H9 (cell line): ENCODE data around the gene ECHS1. TPM values are rescaled to one million over a fixed set of nuclear protein-coding genes. Genes with fewer than 3 reads are reported as not detected.

Experiments
- DNase-seq: peaks from one replicate; pipeline ENCODE4 v3.0.0-alpha.2; 2017
- H2AFZ ChIP-seq: one replicate; pipeline ENCODE4 v1.6.1; 2013; ENCODE audit warnings: mild to moderate bottlenecking, low read length, control low read depth, moderate library complexity
- H2AK5ac ChIP-seq: 2 replicates; pipeline ENCODE4 v1.6.1; 2013; ENCODE audit warnings: low read length, control low read depth, mixed read lengths; ENCODE audit not compliant: insufficient read length
- H2BK120ac ChIP-seq: one replicate; pipeline ENCODE4 v1.6.1; 2013; ENCODE audit warnings: low read depth, mild to moderate bottlenecking, low read length, control low read depth, inconsistent platforms; ENCODE audit not compliant: poor library complexity, severe bottlenecking
- H2BK12ac ChIP-seq: 2 replicates; pipeline ENCODE4 v1.6.1; 2013; ENCODE audit warnings: low read length, control low read depth, mixed read lengths, low read depth; ENCODE audit not compliant: insufficient read length
- H2BK15ac ChIP-seq: 2 replicates; pipeline ENCODE4 v1.6.1; 2013; ENCODE audit warnings: low read depth, low read length, control low read depth
- H2BK20ac ChIP-seq: one replicate; pipeline ENCODE4 v1.6.1; 2013; ENCODE audit warnings: low read depth, mild to moderate bottlenecking, low read length, control low read depth, inconsistent platforms; ENCODE audit not compliant: poor library complexity, severe bottlenecking
- H2BK5ac ChIP-seq: 2 replicates; pipeline ENCODE4 v1.6.1; 2013; ENCODE audit warnings: low read length, control low read depth, mixed read lengths; ENCODE audit not compliant: insufficient read length
- H3K14ac ChIP-seq: 2 replicates; pipeline ENCODE4 v1.6.1; 2013; ENCODE audit warnings: low read length, control low read depth; ENCODE audit not compliant: insufficient read depth
- H3K18ac ChIP-seq: 2 replicates; pipeline ENCODE4 v1.6.1; 2013; ENCODE audit warnings: low read depth, mild to moderate bottlenecking, mixed read lengths, low read length, control low read depth; ENCODE audit not compliant: insufficient read length
- H3K23ac ChIP-seq: 2 replicates; pipeline ENCODE4 v1.6.1; 2013; ENCODE audit warnings: low read length, control low read depth, mixed read lengths, low read depth; ENCODE audit not compliant: insufficient read length
- H3K23me2 ChIP-seq: 2 replicates; pipeline ENCODE4 v1.6.1; 2013; ENCODE audit warnings: low read depth, mild to moderate bottlenecking, mixed read lengths, low read length, control low read depth; ENCODE audit not compliant: insufficient read length, poor library complexity, severe bottlenecking
- H3K27ac ChIP-seq: 2 replicates; pipeline ENCODE4 v1.5.1; 2013; ENCODE audit warnings: low read length, control low read depth, mixed read lengths, low read depth; ENCODE audit not compliant: insufficient read length
- H3K27me3 ChIP-seq: 2 replicates; pipeline ENCODE4 v1.6.1; 2013; ENCODE audit warnings: low read length, control low read depth, inconsistent platforms; ENCODE audit not compliant: insufficient read depth
- H3K4ac ChIP-seq: 2 replicates; pipeline ENCODE4 v1.6.1; 2013; ENCODE audit warnings: low read depth, mild to moderate bottlenecking, control low read depth, inconsistent platforms, low read length, moderate library complexity
- H3K4me1 ChIP-seq: 2 replicates; pipeline ENCODE4 v1.6.1; 2013; ENCODE audit warnings: low read length, control low read depth, inconsistent platforms; ENCODE audit not compliant: insufficient read depth
- H3K4me2 ChIP-seq: 2 replicates; pipeline ENCODE4 v1.6.1; 2013; ENCODE audit warnings: low read length, control low read depth, mixed read lengths; ENCODE audit not compliant: insufficient read length, insufficient read depth
- H3K56ac ChIP-seq: 2 replicates; pipeline ENCODE4 v1.6.1; 2013; ENCODE audit warnings: low read depth, mild to moderate bottlenecking, mixed read lengths, low read length, control low read depth; ENCODE audit not compliant: insufficient read length
- H3K79me1 ChIP-seq: 2 replicates; pipeline ENCODE4 v1.6.1; 2013; ENCODE audit warnings: low read depth, mild to moderate bottlenecking, moderate library complexity, low read length, control low read depth, inconsistent platforms; ENCODE audit not compliant: insufficient read depth, poor library complexity, severe bottlenecking
- H3K79me2 ChIP-seq: 2 replicates; pipeline ENCODE4 v1.6.1; 2013; ENCODE audit warnings: low read length, control low read depth, inconsistent platforms; ENCODE audit not compliant: insufficient read depth
- H3K9ac ChIP-seq: 2 replicates; pipeline ENCODE4 v1.6.1; 2013; ENCODE audit warnings: low read length, control low read depth, mixed read lengths; ENCODE audit not compliant: insufficient read length; ENCODE audit errors: extremely low read depth
- H3K9me3 ChIP-seq: one replicate; pipeline ENCODE4 v1.6.1; 2013; ENCODE audit warnings: low read depth, low read length, inconsistent platforms; ENCODE audit not compliant: control insufficient read depth
- H3T11ph ChIP-seq: one replicate; pipeline ENCODE4 v1.6.1; 2013; ENCODE audit warnings: mild to moderate bottlenecking, low read length, control low read depth, inconsistent platforms
- H4K20me1 ChIP-seq: one replicate; pipeline ENCODE4 v1.6.1; 2013; ENCODE audit not compliant: control insufficient read depth, insufficient read length, insufficient read depth
- H4K5ac ChIP-seq: 2 replicates; pipeline ENCODE4 v1.6.1; 2013; ENCODE audit warnings: low read depth, mild to moderate bottlenecking, mixed read lengths, low read length, control low read depth; ENCODE audit not compliant: insufficient read length
- H4K8ac ChIP-seq: replicated peaks from 2 replicates; pipeline ENCODE4 v1.6.1; 2013; ENCODE audit warnings: low read length, control low read depth, mixed read lengths, low read depth; ENCODE audit not compliant: insufficient read length
- H4K91ac ChIP-seq: 2 replicates; pipeline ENCODE4 v1.6.1; 2013; ENCODE audit warnings: low read depth, mild to moderate bottlenecking, moderate library complexity, mixed read lengths, low read length, control low read depth; ENCODE audit not compliant: insufficient read length
- H3K27ac Mint-ChIP-seq, 3 experiments: 2 replicates in 2 of 3; 3 replicates in 1 of 3; pipeline ENCODE4 v1.8.0; 2020 to 2021; ENCODE audit warnings: mixed read lengths in 3 of 3, mild to moderate bottlenecking in 1 of 3, moderate library complexity in 1 of 3
- H3K27me3 Mint-ChIP-seq: 2 replicates; pipeline ENCODE4 v1.8.0; 2021; ENCODE audit warnings: low read depth, mild to moderate bottlenecking, moderate library complexity, mixed read lengths
- H3K36me3 Mint-ChIP-seq, 3 experiments: 2 replicates in 2 of 3; 3 replicates in 1 of 3; pipeline ENCODE4 v1.8.0; 2020 to 2021; ENCODE audit warnings: low read depth in 3 of 3, mixed read lengths in 3 of 3; ENCODE audit not compliant: insufficient read depth in 1 of 3
- H3K4me1 Mint-ChIP-seq, 2 experiments: 2 replicates each; pipeline ENCODE4 v1.8.0; 2020; ENCODE audit warnings: mixed read lengths in 2 of 2
- H3K4me3 Mint-ChIP-seq, 2 experiments: 2 replicates in 1 of 2; 3 replicates in 1 of 2; pipeline ENCODE4 v1.8.0; 2020 to 2021; ENCODE audit warnings: mild to moderate bottlenecking in 2 of 2, mixed read lengths in 2 of 2, moderate library complexity in 1 of 2
- H3K9me3 Mint-ChIP-seq, 2 experiments: 2 replicates in 1 of 2; 3 replicates in 1 of 2; pipeline ENCODE4 v1.8.0; 2020; ENCODE audit warnings: mild to moderate bottlenecking in 2 of 2, mixed read lengths in 2 of 2, moderate library complexity in 1 of 2
- CTCF ChIP-seq: fragments of 200-600 bp; sonication (generic); conservative IDR thresholded peaks from 3 replicates; pipeline ENCODE4 v1.8.0; 2021; ENCODE audit warnings: antibody characterized with exemption, mild to moderate bottlenecking
- WGBS: extraction: QIAGEN DNeasy Blood & Tissue Kit; methylation state at CpG from one replicate; pipeline ENCODE4 v1.1.7; 2013; ENCODE audit warnings: missing lambda C conversion rate, low lambda C conversion rate, mixed read lengths; ENCODE audit not compliant: insufficient read length; ENCODE audit errors: extremely low coverage; 5-methylcytosine and 5-hydroxymethylcytosine counted together
- total RNA-seq: library from RNA; stranded (reverse); gene quantifications from 2 replicates; pipeline ENCODE4 v1.2.1, GENCODE V29; 2021

ECHS1 gene
- total RNA-seq, 1 experiment from 2014 or later, result 94.1 TPM

- Histone ChIP-seq H3K27me3 (no peaks in the 10 kb centered on the region; the same call in 1 of the 2 replicates), H3K23ac (no peak overlapping the region), H3K9ac (no peak overlapping the region), H3K56ac (no peak overlapping the region), H4K20me1 (no peaks in the 10 kb centered on the region), H3T11ph (no peak overlapping the region), H4K5ac (no peak overlapping the region), H2BK5ac (no peak overlapping the region), H3K79me1 (no peaks in the 10 kb centered on the region), H3K4me2 (no peak overlapping the region), H3K79me2 (no peaks in the 10 kb centered on the region), H2BK20ac (no peak overlapping the region), H2BK12ac (no peak overlapping the region), H3K4ac (no peak overlapping the region), H4K91ac (no peak overlapping the region), H3K4me1 (no peaks in the 10 kb centered on the region), H3K18ac (no peak overlapping the region), H3K27ac (no peak overlapping the region), H2BK120ac (no peak overlapping the region), H3K9me3 (no peaks in the 10 kb centered on the region), H2BK15ac (no peak overlapping the region), H3K23me2 (no peaks in the 10 kb centered on the region), H4K8ac (no peak overlapping the region), H3K14ac (no peak overlapping the region), H2AFZ (no peak overlapping the region), H2AK5ac (no peak overlapping the region)
- no peaks in the 10 kb centered on the region for H3K9me3 Mint-ChIP-seq
- no peak for DNase-seq
- H3K27me3 Mint-ChIP-seq, result peaks cover 24% of the 10 kb centered on the region
- H3K27ac Mint-ChIP-seq, result no peak overlapping the region
- no CpG with 5 or more reads among the region's 6 CpGs for WGBS
- no peak overlapping the region for H3K4me3 Mint-ChIP-seq
- no peak for TF ChIP-seq CTCF
- peaks cover 17 to 30% (median 29%) of the 10 kb centered on the region in 3 experiments; a peak in 6 of 7 replicates for H3K36me3 Mint-ChIP-seq
- peaks cover 0 to 2% of the 10 kb centered on the region in 2 experiments; a peak in 1 of 4 replicates for H3K4me1 Mint-ChIP-seq
Observed at GRCh38 chr10:133359554-133359971, 13.6 kb downstream of the ECHS1 start.
